ENCODE measurements around the gene TBC1D3B. TPM values are rescaled to one million over a fixed set of nuclear protein-coding genes. Genes with fewer than 3 reads are reported as not detected.

The TBC1D3B gene
- total and polyA plus RNA-seq, 4 donors, result 1.2 to 32.5 (median 9.1) TPM

DNA sequence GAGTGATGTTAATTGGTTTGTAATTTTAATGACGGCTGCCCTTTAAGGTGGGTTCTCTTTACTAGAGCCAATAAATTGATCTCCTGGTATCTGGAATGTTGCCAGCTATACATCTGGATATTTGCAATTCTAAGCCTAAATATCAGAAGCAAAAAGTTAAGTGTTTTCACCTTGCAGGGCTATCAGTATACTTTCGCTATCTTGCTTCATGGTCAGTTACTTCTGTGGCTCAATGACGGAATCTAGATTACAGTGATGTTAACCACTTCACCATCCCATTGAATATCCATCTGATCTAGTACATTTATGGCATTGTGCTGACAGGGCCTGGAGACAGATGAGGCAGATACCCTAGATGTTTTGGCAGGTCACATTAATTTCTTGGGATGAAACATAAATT, 44.5 kb downstream of the TBC1D3B start:
- WGBS (ENCODE audit: insufficient coverage), result no CpG with 5 or more reads among the region's 3 CpGs
- Histone ChIP-seq H3K27ac (ENCODE audit: low read depth, low read length) (no peak overlapping the region), H3K4me1 (ENCODE audit: control insufficient read depth, insufficient read depth, low read length) (no peaks in the 10 kb centered on the region), H3K27me3 (ENCODE audit: control insufficient read depth, insufficient read depth, low read length) (no peaks in the 10 kb centered on the region), H3K9me3 (ENCODE audit: control insufficient read depth, insufficient read depth, low read length) (no peaks in the 10 kb centered on the region), H3K36me3 (ENCODE audit: control insufficient read depth, insufficient read depth, low read length) (no peaks in the 10 kb centered on the region), H3K4me3 (ENCODE audit: low read depth, low read length) (no peak overlapping the region)
- no peak for DNase-seq (ENCODE audit: low read depth in 4 of 6, low spot score in 6 of 6)

DNA sequence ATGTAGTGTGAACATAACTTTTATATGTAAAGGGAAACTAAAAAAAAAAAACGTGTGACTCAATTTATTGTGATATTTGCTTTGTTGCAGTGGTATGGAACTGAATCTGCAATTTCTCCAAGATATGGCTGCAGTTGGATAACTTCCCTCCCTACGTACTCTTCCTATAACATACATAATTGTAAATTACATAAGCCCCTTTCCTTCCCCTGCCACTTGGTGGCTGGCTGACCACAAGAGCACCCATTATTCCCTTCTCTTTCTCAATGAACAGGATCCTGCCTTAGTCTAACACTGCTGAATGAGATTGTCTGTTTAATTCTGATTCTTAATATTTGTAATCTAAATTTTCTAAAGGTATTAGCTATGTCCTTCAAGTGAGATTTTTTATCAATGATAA, 45.0 kb downstream of the TBC1D3B start:
- H3K27ac ChIP-seq (ENCODE audit: low read depth, low read length), result no peak overlapping the region
- DNase-seq (ENCODE audit: low read depth in 4 of 6, low spot score in 6 of 6), result no peak
- H3K4me1 ChIP-seq (ENCODE audit: control insufficient read depth, insufficient read depth, low read length), result no peaks in the 10 kb centered on the region
- H3K9me3 ChIP-seq (ENCODE audit: control insufficient read depth, insufficient read depth, low read length), result no peaks in the 10 kb centered on the region
- WGBS (ENCODE audit: insufficient coverage), result no CpG with 5 or more reads among the region's 2 CpGs
- no peak overlapping the region for H3K4me3 ChIP-seq (ENCODE audit: low read depth, low read length)
- H3K36me3 ChIP-seq (ENCODE audit: control insufficient read depth, insufficient read depth, low read length), result no peaks in the 10 kb centered on the region
- no peaks in the 10 kb centered on the region for H3K27me3 ChIP-seq (ENCODE audit: control insufficient read depth, insufficient read depth, low read length)

DNA sequence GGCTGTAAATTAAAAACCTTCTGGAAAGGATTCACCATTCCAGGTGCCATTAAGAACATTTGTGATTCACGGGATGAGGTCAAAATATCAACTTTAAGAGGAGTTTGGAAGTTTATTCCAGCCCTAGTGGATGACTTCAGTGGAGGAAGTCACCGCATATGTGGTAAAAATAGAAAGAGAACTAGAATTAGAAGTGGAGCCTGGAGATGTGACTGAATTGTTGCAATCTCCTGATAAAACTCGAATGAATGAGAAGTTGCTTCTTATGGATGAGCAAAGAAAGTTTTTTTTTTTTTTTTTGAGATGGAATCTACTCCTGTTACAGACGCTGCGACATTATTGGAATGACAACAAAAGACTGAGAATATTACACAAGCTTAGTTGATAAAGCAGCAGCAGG, 46.1 kb downstream of the TBC1D3B start:
- Histone ChIP-seq H3K9me3 (ENCODE audit: control insufficient read depth, insufficient read depth, low read length) (peaks cover 7% of the 10 kb centered on the region), H3K27ac (ENCODE audit: low read depth, low read length) (no peak overlapping the region), H3K27me3 (ENCODE audit: control insufficient read depth, insufficient read depth, low read length) (no peaks in the 10 kb centered on the region), H3K4me3 (ENCODE audit: low read depth, low read length) (no peak overlapping the region), H3K36me3 (ENCODE audit: control insufficient read depth, insufficient read depth, low read length) (no peaks in the 10 kb centered on the region), H3K4me1 (ENCODE audit: control insufficient read depth, insufficient read depth, low read length) (no peaks in the 10 kb centered on the region)
- no peak for DNase-seq (ENCODE audit: low read depth in 4 of 6, low spot score in 6 of 6)
- 95% methylated on average over 2 of the region's 5 CpGs for WGBS (ENCODE audit: insufficient coverage)

DNA sequence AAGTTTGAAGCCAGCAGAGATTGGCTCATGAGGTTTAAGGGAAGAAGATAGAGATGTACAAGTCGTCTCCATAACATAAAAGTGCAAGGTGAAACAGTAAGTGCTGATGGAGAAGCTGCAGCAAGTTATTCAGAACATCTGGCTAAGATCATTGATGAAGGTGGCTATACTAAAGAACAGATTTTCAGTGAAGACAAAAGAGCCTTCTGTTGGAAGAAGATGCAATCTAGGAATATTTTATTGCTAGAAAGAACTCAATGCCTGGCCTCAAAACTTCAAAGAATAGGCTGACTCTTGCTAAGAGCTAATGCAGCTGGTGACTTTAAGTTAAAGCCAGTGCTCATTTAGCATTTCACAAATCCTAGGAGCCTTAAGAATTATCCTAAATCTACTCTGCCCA, 46.8 kb downstream of the TBC1D3B start:
- DNase-seq (ENCODE audit: low read depth in 4 of 6, low spot score in 6 of 6), result no peak
- Histone ChIP-seq H3K27ac (ENCODE audit: low read depth, low read length) (no peak overlapping the region), H3K4me1 (ENCODE audit: control insufficient read depth, insufficient read depth, low read length) (no peaks in the 10 kb centered on the region), H3K27me3 (ENCODE audit: control insufficient read depth, insufficient read depth, low read length) (no peaks in the 10 kb centered on the region), H3K9me3 (ENCODE audit: control insufficient read depth, insufficient read depth, low read length) (peaks cover 8% of the 10 kb centered on the region), H3K4me3 (ENCODE audit: low read depth, low read length) (no peak overlapping the region), H3K36me3 (ENCODE audit: control insufficient read depth, insufficient read depth, low read length) (no peaks in the 10 kb centered on the region)
- 82% methylated on average over 1 of the region's 1 CpG for WGBS (ENCODE audit: insufficient coverage)

DNA sequence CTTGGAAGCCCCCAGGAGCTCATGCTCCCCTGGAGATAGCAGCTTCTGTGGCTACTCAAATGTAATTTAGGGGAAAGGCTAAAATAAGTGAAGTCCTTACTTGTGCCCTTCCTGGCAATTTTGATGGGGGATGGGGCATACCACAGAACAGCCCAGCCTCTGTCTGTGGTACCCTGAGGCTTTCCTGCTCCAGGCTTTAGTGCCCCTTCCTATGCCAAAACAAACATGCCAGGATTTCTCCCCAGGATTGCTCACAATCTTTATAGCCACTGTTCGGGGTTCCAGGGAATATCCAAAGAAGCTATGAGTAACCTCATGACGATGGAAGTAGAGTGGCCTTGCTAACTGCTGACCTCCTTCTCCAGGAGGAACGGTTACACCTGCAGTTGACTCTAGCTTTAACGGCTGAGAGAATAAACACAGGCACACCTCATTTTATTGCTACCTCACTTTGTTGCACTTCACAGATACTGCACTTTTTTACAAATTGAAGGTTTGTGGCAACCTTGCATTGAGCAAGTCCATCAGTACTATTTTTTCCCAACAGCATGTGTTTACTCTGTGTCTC, 47.9 kb downstream of the TBC1D3B start:
- Histone ChIP-seq H3K27ac (ENCODE audit: low read depth, low read length) (no peak overlapping the region), H3K4me3 (ENCODE audit: low read depth, low read length) (no peak overlapping the region), H3K27me3 (ENCODE audit: control insufficient read depth, insufficient read depth, low read length) (no peaks in the 10 kb centered on the region), H3K9me3 (ENCODE audit: control insufficient read depth, insufficient read depth, low read length) (peaks cover 8% of the 10 kb centered on the region), H3K4me1 (ENCODE audit: control insufficient read depth, insufficient read depth, low read length) (no peaks in the 10 kb centered on the region), H3K36me3 (ENCODE audit: control insufficient read depth, insufficient read depth, low read length) (no peaks in the 10 kb centered on the region)
- 83% methylated on average over 4 of the region's 4 CpGs for WGBS (ENCODE audit: insufficient coverage)
- no peak for DNase-seq (ENCODE audit: low read depth in 4 of 6, low spot score in 6 of 6)

DNA sequence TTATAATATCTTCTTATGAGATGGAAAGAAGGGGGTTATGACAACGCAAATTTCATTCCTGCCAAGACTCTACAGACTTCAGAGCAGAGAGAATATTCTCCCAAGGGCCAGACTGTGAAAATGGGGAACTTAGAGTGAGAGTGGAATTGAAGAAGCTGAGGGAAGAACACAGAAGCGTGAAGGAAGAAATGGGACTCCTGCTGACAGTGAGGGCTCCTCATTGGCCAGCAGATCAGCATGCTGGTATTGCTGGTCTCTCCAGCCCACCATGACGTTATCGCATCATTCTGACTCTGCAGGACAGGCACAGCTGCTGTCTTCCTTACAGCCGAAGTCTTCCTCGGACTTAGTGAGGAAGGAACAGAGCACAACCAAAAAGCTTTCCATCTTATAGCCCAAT, 48.5 kb downstream of the TBC1D3B start:
- Histone ChIP-seq H3K4me3 (ENCODE audit: low read depth, low read length) (no peak overlapping the region), H3K36me3 (ENCODE audit: control insufficient read depth, insufficient read depth, low read length) (no peaks in the 10 kb centered on the region), H3K27me3 (ENCODE audit: control insufficient read depth, insufficient read depth, low read length) (no peaks in the 10 kb centered on the region), H3K9me3 (ENCODE audit: control insufficient read depth, insufficient read depth, low read length) (peaks cover 8% of the 10 kb centered on the region), H3K4me1 (ENCODE audit: control insufficient read depth, insufficient read depth, low read length) (no peaks in the 10 kb centered on the region), H3K27ac (ENCODE audit: low read depth, low read length) (no peak overlapping the region)
- WGBS (ENCODE audit: insufficient coverage), result 79% methylated on average over 5 of the region's 6 CpGs
- no peak for DNase-seq (ENCODE audit: low read depth in 4 of 6, low spot score in 6 of 6)

DNA sequence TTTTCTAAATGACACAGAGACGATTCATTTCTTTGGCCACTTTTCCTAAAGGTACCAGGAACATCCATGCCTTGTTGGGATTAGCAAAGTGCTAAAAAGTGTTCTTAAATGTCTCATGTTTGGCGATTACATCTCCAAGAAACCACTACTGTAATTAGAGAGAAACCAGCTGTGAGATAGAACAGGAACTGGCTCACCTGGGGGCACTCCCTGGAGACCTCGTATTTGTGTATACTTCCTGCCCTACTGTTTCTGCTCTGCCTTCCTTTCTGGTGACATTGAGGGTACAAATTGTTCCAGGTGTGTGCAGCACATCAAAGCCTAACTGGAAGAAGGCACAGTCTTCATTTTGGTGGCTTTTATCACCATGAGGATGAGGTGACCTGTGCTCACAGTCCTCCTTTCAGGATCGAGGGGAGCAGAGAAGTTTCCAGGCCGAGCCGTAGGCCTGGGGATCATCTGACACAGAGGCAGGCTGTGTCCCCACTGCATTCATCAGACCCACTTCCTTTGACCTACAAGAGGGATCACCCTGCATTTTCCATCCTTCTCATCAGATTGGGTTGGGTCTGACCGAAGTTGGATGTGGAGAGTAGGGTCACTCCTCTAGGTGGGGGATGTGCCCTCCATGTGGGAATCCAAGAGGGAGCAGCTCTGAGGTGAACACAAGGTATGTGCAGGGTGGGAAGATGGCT, 49.1 kb downstream of the TBC1D3B start:
- Histone ChIP-seq H3K9me3 (ENCODE audit: control insufficient read depth, insufficient read depth, low read length) (peaks cover 8% of the 10 kb centered on the region), H3K27me3 (ENCODE audit: control insufficient read depth, insufficient read depth, low read length) (no peaks in the 10 kb centered on the region), H3K27ac (ENCODE audit: low read depth, low read length) (no peak overlapping the region), H3K4me3 (ENCODE audit: low read depth, low read length) (no peak overlapping the region), H3K4me1 (ENCODE audit: control insufficient read depth, insufficient read depth, low read length) (no peaks in the 10 kb centered on the region), H3K36me3 (ENCODE audit: control insufficient read depth, insufficient read depth, low read length) (no peaks in the 10 kb centered on the region)
- no peak for DNase-seq (ENCODE audit: low read depth in 4 of 6, low spot score in 6 of 6)
- 92% methylated on average over 5 of the region's 7 CpGs for WGBS (ENCODE audit: insufficient coverage)

DNA sequence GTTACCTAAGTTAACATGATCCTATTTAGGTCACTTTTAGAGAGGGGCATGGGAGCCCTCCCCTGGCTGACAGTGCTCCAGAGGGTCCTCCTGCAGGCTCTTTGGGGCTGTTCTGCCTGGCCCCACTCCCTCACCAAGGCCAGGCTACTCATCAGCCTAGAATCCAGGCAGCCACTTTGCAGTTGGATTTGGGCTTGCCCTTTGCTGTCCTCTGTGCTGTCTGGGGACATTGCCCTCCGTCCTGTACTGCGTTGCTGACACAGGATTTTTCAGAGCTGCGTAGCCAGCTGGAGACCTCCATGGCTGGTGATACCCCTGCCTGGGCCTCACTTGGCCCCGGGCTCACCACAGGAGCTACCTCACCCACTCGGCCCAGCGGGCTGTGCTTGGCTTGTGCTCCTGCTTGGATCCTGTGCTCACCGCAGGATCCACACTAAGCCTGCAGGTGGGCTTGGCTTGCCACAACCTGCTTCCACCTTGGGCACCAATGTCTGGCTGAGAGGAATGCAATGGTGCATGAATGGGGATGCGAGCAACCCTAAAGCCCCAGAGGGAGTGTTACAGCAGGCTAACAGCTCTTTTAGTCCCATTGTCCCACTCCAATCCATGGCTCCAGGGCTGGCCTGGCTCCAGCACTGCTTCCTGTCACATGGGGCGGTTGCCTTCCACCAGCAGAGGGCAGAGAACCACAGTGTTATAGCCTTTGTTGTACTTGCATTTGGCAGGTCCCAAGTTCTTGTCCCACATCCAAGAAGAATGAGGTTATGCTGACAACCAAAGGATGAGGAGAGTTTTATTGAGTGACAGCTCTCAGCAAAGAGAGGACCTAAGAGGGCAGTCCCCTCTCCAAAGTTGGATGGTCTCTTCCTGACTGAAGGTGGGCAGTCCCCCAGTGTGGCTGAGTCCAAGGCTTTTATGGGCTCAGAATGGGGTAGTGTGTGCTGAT, 51.3 kb downstream of the TBC1D3B start:
- no peak for DNase-seq (ENCODE audit: low read depth in 4 of 6, low spot score in 6 of 6)
- Histone ChIP-seq H3K36me3 (ENCODE audit: control insufficient read depth, insufficient read depth, low read length) (no peaks in the 10 kb centered on the region), H3K9me3 (ENCODE audit: control insufficient read depth, insufficient read depth, low read length) (peaks cover 8% of the 10 kb centered on the region), H3K4me1 (ENCODE audit: control insufficient read depth, insufficient read depth, low read length) (no peaks in the 10 kb centered on the region), H3K27me3 (ENCODE audit: control insufficient read depth, insufficient read depth, low read length) (no peaks in the 10 kb centered on the region), H3K4me3 (ENCODE audit: low read depth, low read length) (no peak overlapping the region), H3K27ac (ENCODE audit: low read depth, low read length) (no peak overlapping the region)
- WGBS (ENCODE audit: insufficient coverage), result 80% methylated on average over 9 of the region's 9 CpGs

DNA sequence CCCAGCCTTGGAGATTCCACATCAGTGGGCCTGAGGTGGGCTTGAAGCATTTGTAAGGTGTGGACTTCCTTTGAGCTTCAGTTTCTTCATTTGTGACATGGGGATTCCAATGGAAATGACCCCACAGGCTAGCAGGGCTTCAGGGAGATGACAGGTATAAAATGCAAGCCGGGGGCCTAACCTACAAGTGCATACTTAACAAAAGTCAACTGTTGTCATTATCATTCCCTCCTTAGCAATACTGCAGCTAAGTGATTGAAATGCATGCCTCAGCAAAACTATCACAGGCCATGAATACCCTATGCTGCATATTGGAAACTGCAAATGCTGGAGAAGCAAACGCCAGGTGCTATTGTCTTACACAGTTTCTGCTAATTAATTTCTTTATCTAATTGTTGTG, 53.0 kb downstream of the TBC1D3B start:
- 50% methylated on average over 1 of the region's 2 CpGs for WGBS (ENCODE audit: insufficient coverage)
- peaks cover 8% of the 10 kb centered on the region for H3K9me3 ChIP-seq (ENCODE audit: control insufficient read depth, insufficient read depth, low read length)

More for the DNA sequence above, 53.0 kb downstream of the TBC1D3B start:
- H3K4me3 ChIP-seq (ENCODE audit: low read depth, low read length), result no peak overlapping the region
- H3K36me3 ChIP-seq (ENCODE audit: control insufficient read depth, insufficient read depth, low read length), result no peaks in the 10 kb centered on the region
- no peak for DNase-seq (ENCODE audit: low read depth in 4 of 6, low spot score in 6 of 6)
- H3K27ac ChIP-seq (ENCODE audit: low read depth, low read length), result no peak overlapping the region
- no peaks in the 10 kb centered on the region for H3K4me1 ChIP-seq (ENCODE audit: control insufficient read depth, insufficient read depth, low read length)
- no peaks in the 10 kb centered on the region for H3K27me3 ChIP-seq (ENCODE audit: control insufficient read depth, insufficient read depth, low read length)
